Naive thymus-derived CD4-positive, alpha-beta T cell (primary cell): ENCODE data around the gene TMSB4X. TPM values are rescaled to one million over a fixed set of nuclear protein-coding genes. Genes with fewer than 3 reads are reported as not detected.

Experiments used
- ATAC-seq: fragments of 150-1000 bp; cut with Tn5 transposase; 2 replicates; pipeline ENCODE4 v1.10.0; 2021; ENCODE audit warnings: mild to moderate bottlenecking, moderate library complexity
- CTCF ChIA-PET: fragments of 350-600 bp; sonication (Branson Sonifier 250); formaldehyde crosslinking; loops from one replicate; lab custom pipeline; 2021; ENCODE audit warnings: antibody characterized with exemption; lab: Charles Lee
- POLR2A ChIA-PET: fragments of 350-600 bp; sonication (Branson Sonifier 250); formaldehyde crosslinking; loops from one replicate; lab custom pipeline; 2021; ENCODE audit warnings: antibody characterized with exemption, inconsistent platforms; lab: Charles Lee
- DNase-seq, 9 donors: peaks; one replicate each; pipeline versions ENCODE4 v3.0.0 to v3.0.0-alpha.2; 2020 to 2022; ENCODE audit warnings: mixed read lengths in 1 of 9
- H3K27ac ChIP-seq: one replicate; pipeline ENCODE4 v1.7.0; 2013; ENCODE audit warnings: mild to moderate bottlenecking, low read depth, low read length, moderate library complexity
- H3K27me3 ChIP-seq, 2 donors: one replicate each; pipeline ENCODE4 v1.7.0; 2013; ENCODE audit warnings: low read length in 2 of 2, mild to moderate bottlenecking in 2 of 2, moderate library complexity in 2 of 2; ENCODE audit not compliant: control insufficient read depth in 2 of 2, insufficient read depth in 2 of 2
- H3K36me3 ChIP-seq, 3 experiments: 1 replicate in 2 of 3; 2 replicates in 1 of 3; pipeline ENCODE4 v1.7.0; 2013; ENCODE audit warnings: low read length in 3 of 3, mild to moderate bottlenecking in 3 of 3, moderate library complexity in 1 of 3; ENCODE audit not compliant: insufficient read depth in 3 of 3, control insufficient read depth in 2 of 3
- H3K4me1 ChIP-seq, 2 donors: one replicate each; pipeline ENCODE4 v1.7.0; 2013; ENCODE audit warnings: low read length in 2 of 2, mild to moderate bottlenecking in 2 of 2, moderate library complexity in 1 of 2; ENCODE audit not compliant: control insufficient read depth in 2 of 2, insufficient read depth in 2 of 2
- H3K4me3 ChIP-seq: 2 replicates; pipeline ENCODE4 v1.7.0; 2013; ENCODE audit warnings: mild to moderate bottlenecking, low read length
- H3K9me3 ChIP-seq, 3 experiments: 1 replicate in 2 of 3; 2 replicates in 1 of 3; pipeline ENCODE4 v1.7.0; 2013; ENCODE audit warnings: low read length in 3 of 3; ENCODE audit not compliant: control insufficient read depth in 2 of 3
- H3K27ac Mint-ChIP-seq, 9 donors: one replicate each; pipeline ENCODE4 v1.8.0; 2020 to 2022; ENCODE audit warnings: mixed read lengths in 9 of 9, mild to moderate bottlenecking in 8 of 9, moderate library complexity in 5 of 9, inconsistent platforms in 2 of 9
- H3K27me3 Mint-ChIP-seq, 5 donors: one replicate each; pipeline ENCODE4 v1.8.0; 2021 to 2022; ENCODE audit warnings: mixed read lengths in 5 of 5, mild to moderate bottlenecking in 1 of 5
- H3K36me3 Mint-ChIP-seq, 5 donors: one replicate each; pipeline ENCODE4 v1.8.0; 2020 to 2022; ENCODE audit warnings: mixed read lengths in 5 of 5, mild to moderate bottlenecking in 3 of 5, inconsistent platforms in 1 of 5
- H3K4me1 Mint-ChIP-seq, 7 donors: one replicate each; pipeline ENCODE4 v1.8.0; 2020 to 2022; ENCODE audit warnings: mixed read lengths in 7 of 7, mild to moderate bottlenecking in 3 of 7, inconsistent platforms in 1 of 7
- H3K4me3 Mint-ChIP-seq, 10 donors: one replicate each; pipeline ENCODE4 v1.8.0; 2020 to 2022; ENCODE audit warnings: mild to moderate bottlenecking in 10 of 10, mixed read lengths in 10 of 10, moderate library complexity in 6 of 10, inconsistent platforms in 2 of 10
- H3K9me3 Mint-ChIP-seq, 11 donors: one replicate each; pipeline ENCODE4 v1.8.0; 2020 to 2022; ENCODE audit warnings: mixed read lengths in 11 of 11, mild to moderate bottlenecking in 4 of 11, inconsistent platforms in 1 of 11, moderate library complexity in 1 of 11
- intact Hi-C, 2 donors: fragments of 100-400 bp; cut with micrococcal nuclease; formaldehyde crosslinking; loops; one replicate each; pipeline ENCODE4 v1.15.1; 2023
- polyA plus RNA-seq, 2 donors: library from polyadenylated mRNA; unstranded; fragments of 300-500 nt; fragmentation: Illumina TruSeq; gene quantifications; one replicate each; pipeline ENCODE4 v1.2.3, GENCODE V29; 2021
- total RNA-seq, 6 experiments: library from RNA in 5 of 6; stranded (reverse) in 5 of 6; gene quantifications; 1 replicate in 5 of 6; 2 replicates in 1 of 6; pipeline ENCODE4 v1.2.3 and lab custom pipeline; 2021 to 2026

TMSB4X gene
- total and polyA plus RNA-seq, 7 experiments from 2014 or later: 3,911 to 30,787 (median 5,873) TPM

DNA sequence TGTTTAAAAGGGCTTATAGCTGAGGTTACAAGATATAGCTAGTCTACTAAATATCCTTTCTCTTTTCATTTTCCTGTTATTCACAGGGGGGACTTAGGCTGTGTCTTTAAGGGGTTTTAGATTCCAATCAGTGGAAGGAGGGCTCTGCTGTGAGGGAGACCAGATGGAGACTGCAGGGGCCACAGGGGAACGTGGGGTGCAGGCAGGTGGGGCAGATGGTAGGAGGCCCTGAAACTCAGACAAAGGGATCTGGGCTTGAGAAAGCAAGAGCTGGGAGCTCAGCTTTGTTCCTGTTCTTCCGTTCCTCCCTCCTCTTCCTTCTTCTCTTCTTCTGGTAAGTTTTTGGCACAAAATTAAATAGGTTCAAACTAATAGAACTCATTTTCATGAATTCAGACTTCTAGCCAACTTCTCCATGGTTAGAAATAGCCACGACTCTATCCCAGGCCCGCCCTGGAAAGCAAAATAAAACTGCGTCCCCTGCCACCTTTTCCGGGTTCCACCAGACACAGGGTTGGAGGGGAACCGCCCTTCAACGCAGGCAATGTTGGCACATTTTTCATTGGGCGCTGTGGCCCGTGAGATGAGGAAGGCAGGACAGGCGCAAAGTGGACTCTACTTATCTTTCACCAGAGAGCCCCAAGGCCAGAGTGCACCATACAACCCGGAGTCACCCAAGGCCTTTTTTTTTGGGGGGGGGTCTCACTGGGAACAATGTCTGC is 3.5 kb upstream of the TMSB4X start:
- no peaks in the 10 kb centered on the region for H3K9me3 ChIP-seq
- H3K4me1 ChIP-seq: peaks cover 23 to 31% of the 10 kb centered on the region in 2 donors
- Mint-ChIP-seq H3K27me3 (peaks cover 0 to 8% (median 0%) of the 10 kb centered on the region in 5 donors), H3K4me1 (peaks cover 12 to 57% (median 32%) of the 10 kb centered on the region in 7 donors), H3K36me3 (peaks cover 5 to 43% (median 16%) of the 10 kb centered on the region in 5 donors), H3K4me3 (peak overlapping the region; percentile 92 to 98 (median 94)), H3K27ac (peak overlapping the region; percentile 92 to 99 (median 98)), H3K9me3 (peaks cover 0 to 27% (median 0%) of the 10 kb centered on the region in 11 donors)
- POLR2A ChIA-PET: interaction anchor here (0.5 to 24.0 kb wide), 11 partner anchors 13 to 517 kb away, joined by 3 to 1322 read pairs (median 61); partner anchors contain the start of gene PRPS2
- H3K27ac ChIP-seq: peak overlapping the region; percentile 85
- CTCF ChIA-PET: interaction anchor here (0.9 to 9.2 kb wide), 8 partner anchors 9 to 517 kb away, joined by 3 to 102 read pairs (median 16); no protein-coding TSS in a partner anchor
- H3K36me3 ChIP-seq: peaks cover 4 to 14% (median 9%) of the 10 kb centered on the region in 3 experiments
- ATAC-seq (no peak), DNase-seq (peak in 1 of 9 donors; percentile 32)
- H3K27me3 ChIP-seq: no peaks in the 10 kb centered on the region
- intact Hi-C loops: loop anchor here (1.0 to 5.0 kb wide), 2 partner anchors 20 to 181 kb away; no protein-coding TSS in a partner anchor
- peak overlapping the region; percentile 68 for H3K4me3 ChIP-seq

GRCh38 chrX:12972243-12972642 is 2.7 kb upstream of the TMSB4X start:
- Mint-ChIP-seq H3K36me3 (peaks cover 6 to 51% (median 24%) of the 10 kb centered on the region in 5 donors), H3K9me3 (peaks cover 0 to 34% (median 0%) of the 10 kb centered on the region in 11 donors), H3K4me1 (peaks cover 7 to 54% (median 27%) of the 10 kb centered on the region in 7 donors), H3K27me3 (peaks cover 0 to 8% (median 0%) of the 10 kb centered on the region in 5 donors), H3K4me3 (peak overlapping the region; percentile 92 to 98 (median 94)), H3K27ac (peak overlapping the region; percentile 92 to 99 (median 98))
- H3K27me3 ChIP-seq: no peaks in the 10 kb centered on the region
- ChIA-PET CTCF (interaction anchor here (1.4 to 9.2 kb wide), 5 partner anchors 12 to 120 kb away, joined by 3 to 102 read pairs (median 12); no protein-coding TSS in a partner anchor), POLR2A (interaction anchor here (0.6 to 24.0 kb wide), 10 partner anchors 12 to 516 kb away, joined by 3 to 1322 read pairs (median 129); partner anchors contain the start of gene PRPS2)
- H3K4me1 ChIP-seq: peaks cover 20 to 26% of the 10 kb centered on the region in 2 donors
- DNase-seq (no peak), ATAC-seq (no peak)
- H3K9me3 ChIP-seq: no peaks in the 10 kb centered on the region
- H3K4me3 ChIP-seq: peak overlapping the region; percentile 68
- H3K36me3 ChIP-seq: peaks cover 6 to 17% (median 16%) of the 10 kb centered on the region in 3 experiments
- intact Hi-C loops: loop anchor here in 1 of 2 donors (5.0 kb wide), 1 partner anchor 180 kb away; no protein-coding TSS in a partner anchor
- H3K27ac ChIP-seq: peak overlapping the region; percentile 85

GRCh38 chrX:12972878-12973560 is 1.9 kb upstream of the TMSB4X start:
- Histone ChIP-seq H3K9me3 (no peaks in the 10 kb centered on the region), H3K36me3 (peaks cover 11 to 22% (median 20%) of the 10 kb centered on the region in 3 experiments), H3K4me1 (peaks cover 13 to 23% of the 10 kb centered on the region in 2 donors), H3K27ac (peak overlapping the region; percentile 93), H3K4me3 (peak overlapping the region; percentile 97), H3K27me3 (no peaks in the 10 kb centered on the region)
- ATAC-seq (no peak), DNase-seq (no peak)
- CTCF ChIA-PET: interaction anchor here (1.2 to 9.2 kb wide), 6 partner anchors 23 to 515 kb away, joined by 4 to 102 read pairs (median 8); no protein-coding TSS in a partner anchor
- peaks cover 4 to 53% (median 23%) of the 10 kb centered on the region in 7 donors for H3K4me1 Mint-ChIP-seq
- H3K9me3 Mint-ChIP-seq: peaks cover 0 to 34% (median 0%) of the 10 kb centered on the region in 11 donors
- intact Hi-C loops: loop anchor here (1.0 to 5.0 kb wide), 2 partner anchors 17 to 179 kb away; no protein-coding TSS in a partner anchor
- H3K27me3 Mint-ChIP-seq: peaks cover 0 to 8% (median 0%) of the 10 kb centered on the region in 5 donors
- POLR2A ChIA-PET: interaction anchor here (1.3 to 24.0 kb wide), 13 partner anchors 8 to 515 kb away, joined by 3 to 1322 read pairs (median 22); no protein-coding TSS in a partner anchor
- peaks cover 11 to 58% (median 31%) of the 10 kb centered on the region in 5 donors for H3K36me3 Mint-ChIP-seq
- H3K27ac Mint-ChIP-seq: peak overlapping the region; percentile 92 to 99 (median 97)
- peak overlapping the region; percentile 92 to 99 (median 96) for H3K4me3 Mint-ChIP-seq

GRCh38 chrX:12973561-12974304 is 1.2 kb upstream of the TMSB4X start:
- DNase-seq (peak in 6 of 9 donors; percentile 52 to 67 (median 58)), ATAC-seq (no peak)
- H3K27ac Mint-ChIP-seq: peak overlapping the region; percentile 92 to 99 (median 97)
- intact Hi-C loops: loop anchor here (1.0 to 5.0 kb wide), 3 partner anchors 17 to 179 kb away; no protein-coding TSS in a partner anchor
- H3K36me3 ChIP-seq: peaks cover 11 to 22% (median 20%) of the 10 kb centered on the region in 3 experiments
- peak overlapping the region; percentile 93 for H3K27ac ChIP-seq
- H3K9me3 Mint-ChIP-seq: peaks cover 0 to 34% (median 0%) of the 10 kb centered on the region in 11 donors
- POLR2A ChIA-PET: interaction anchor here (0.6 to 24.0 kb wide), 19 partner anchors 8 to 514 kb away, joined by 3 to 1322 read pairs (median 7); partner anchors contain the start of genes FAM9C and PRPS2
- H3K27me3 Mint-ChIP-seq: peaks cover 0 to 8% (median 0%) of the 10 kb centered on the region in 5 donors
- CTCF ChIA-PET: interaction anchor here (1.1 to 9.2 kb wide), 9 partner anchors 16 to 514 kb away, joined by 3 to 102 read pairs (median 5); no protein-coding TSS in a partner anchor
- peak overlapping the region; percentile 92 to 99 (median 96) for H3K4me3 Mint-ChIP-seq
- H3K4me1 Mint-ChIP-seq: peaks cover 7 to 52% (median 23%) of the 10 kb centered on the region in 7 donors
- no peaks in the 10 kb centered on the region for H3K27me3 ChIP-seq
- H3K4me3 ChIP-seq: peak overlapping the region; percentile 97
- no peaks in the 10 kb centered on the region for H3K9me3 ChIP-seq
- peaks cover 11 to 62% (median 31%) of the 10 kb centered on the region in 5 donors for H3K36me3 Mint-ChIP-seq
- peaks cover 6 to 20% of the 10 kb centered on the region in 2 donors for H3K4me1 ChIP-seq

DNA sequence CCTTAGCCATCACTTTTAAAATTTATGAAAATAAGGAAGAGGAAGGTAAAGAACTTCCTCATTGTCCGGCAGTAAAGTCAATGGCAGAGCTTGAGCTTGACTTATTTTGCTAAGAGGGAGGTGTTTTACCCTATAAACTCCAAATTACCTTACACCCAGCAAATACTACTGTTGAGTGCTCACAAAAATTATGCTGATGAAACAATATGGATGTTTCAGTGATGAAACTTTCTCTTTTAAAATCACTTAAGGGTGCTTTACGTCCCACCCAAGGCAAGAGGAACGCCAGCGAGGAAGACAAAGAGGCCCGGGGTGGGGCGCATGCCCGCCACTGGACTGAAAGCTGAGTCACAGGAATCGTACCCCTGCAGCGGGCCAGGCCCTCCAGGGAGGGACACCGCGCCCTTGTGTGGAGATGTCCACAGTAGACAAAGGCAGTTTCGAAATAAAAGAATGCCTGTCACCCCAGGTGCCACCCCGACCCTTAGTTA is 560 bp upstream of the TMSB4X start:
- intact Hi-C loops: loop anchor here in 1 of 2 donors (1.0 to 5.0 kb wide), 2 partner anchors 23 to 178 kb away; no protein-coding TSS in a partner anchor
- H3K36me3 Mint-ChIP-seq: peaks cover 11 to 62% (median 31%) of the 10 kb centered on the region in 5 donors
- ATAC-seq (peak; percentile 34), DNase-seq (peak in 2 of 9 donors; percentile 48 to 56)
- peak overlapping the region; percentile 92 to 99 (median 97) for H3K27ac Mint-ChIP-seq
- CTCF ChIA-PET: interaction anchor here (0.8 to 9.2 kb wide), 7 partner anchors 17 to 118 kb away, joined by 3 to 102 read pairs (median 5); no protein-coding TSS in a partner anchor
- no peaks in the 10 kb centered on the region for H3K27me3 ChIP-seq
- peak overlapping the region; percentile 92 to 99 (median 96) for H3K4me3 Mint-ChIP-seq
- H3K27me3 Mint-ChIP-seq: peaks cover 0 to 8% (median 0%) of the 10 kb centered on the region in 5 donors
- H3K4me3 ChIP-seq: peak overlapping the region; percentile 97
- peaks cover 9 to 53% (median 22%) of the 10 kb centered on the region in 7 donors for H3K4me1 Mint-ChIP-seq
- H3K4me1 ChIP-seq: peaks cover 0 to 21% of the 10 kb centered on the region in 2 donors
- no peaks in the 10 kb centered on the region for H3K9me3 ChIP-seq
- H3K9me3 Mint-ChIP-seq: peaks cover 0 to 34% (median 0%) of the 10 kb centered on the region in 11 donors
- H3K27ac ChIP-seq: peak overlapping the region; percentile 93
- POLR2A ChIA-PET: interaction anchor here (0.6 to 24.0 kb wide), 23 partner anchors 9 to 514 kb away, joined by 3 to 1322 read pairs (median 7); partner anchors contain the start of genes FAM9C and PRPS2
- H3K36me3 ChIP-seq: peaks cover 11 to 22% (median 20%) of the 10 kb centered on the region in 3 experiments
